HCT116 (cell line): ENCODE measurements around the gene C2orf76. TPM values are rescaled to one million over a fixed set of nuclear protein-coding genes. Genes with fewer than 3 reads are reported as not detected.

ENCODE experiments used
- ATAC-seq: fragments of 200-7000 bp; cut with Tn5 transposase; 2 replicates; pipeline ENCODE4 v1.9.1; 2020; ENCODE audit warnings: mild to moderate bottlenecking, moderate library complexity
- BruUV-seq: library from RNA; stranded (reverse); fragments of 400-500 nt; replicated peaks from 2 replicates; lab custom pipeline; 2021; lab: Mats Ljungman, UMichigan
- CTCF ChIA-PET: fragments of 300-600 bp; sonication (Branson Sonifier 250); formaldehyde crosslinking; loops from one replicate; lab custom pipeline; 2021; ENCODE audit warnings: antibody characterized with exemption; lab: Charles Lee
- POLR2A ChIA-PET: fragments of 300-600, 350-600 bp; sonication (Branson Sonifier 250); formaldehyde crosslinking; loops from one replicate; lab custom pipeline; 2021; ENCODE audit warnings: antibody characterized with exemption; lab: Charles Lee
- RAD21 ChIA-PET, 2 experiments: fragments of 300-600 bp; sonication (Branson Sonifier 250); formaldehyde crosslinking; loops; one replicate each; lab custom pipeline; 2023; ENCODE audit warnings: low total read pairs in 2 of 2; ENCODE audit not compliant: uncharacterized antibody in 2 of 2, unreplicated experiment in 2 of 2, low non-redundant PET in 1 of 2; lab: Charles Lee
- DNase-seq: peaks from one replicate; pipeline ENCODE4 v3.0.0-alpha.2; 2010; ENCODE audit warnings: low read depth, low spot score
- H2AFZ ChIP-seq: fragments of 200-600 bp; shearing (Covaris generic), sonication (generic); 2 replicates; pipeline ENCODE4 v1.6.1; 2017; ENCODE audit warnings: low read depth, mixed run types, mixed read lengths, antibody characterized with exemption, low read length; ENCODE audit not compliant: poor library complexity, severe bottlenecking
- H3K27ac ChIP-seq: 2 replicates; pipeline ENCODE4 v1.5.1; 2012; ENCODE audit warnings: low read depth, low read length
- H3K27me3 ChIP-seq: fragments of 200-600 bp; sonication (generic); 2 replicates; pipeline ENCODE4 v1.6.1; 2016; ENCODE audit warnings: mixed run types, low read length, mixed read lengths; ENCODE audit not compliant: insufficient read depth
- H3K36me3 ChIP-seq, 2 experiments: fragments of 200-500 bp in 1 of 2; fragments of 200-600 bp in 1 of 2; sonication (Bioruptor generic) in 1 of 2; sonication (generic) in 1 of 2; 2 replicates each; pipeline versions ENCODE4 v1.5.1 to v1.6.1; 2014 to 2016; ENCODE audit warnings: low read length in 2 of 2, inconsistent platforms in 1 of 2, mixed read lengths in 1 of 2, mixed run types in 1 of 2; ENCODE audit not compliant: insufficient read depth in 2 of 2, control insufficient read depth in 1 of 2
- H3K4me1 ChIP-seq, 2 experiments: fragments of 200-600 bp in 1 of 2; sonication (generic) in 1 of 2; 2 replicates each; pipeline versions ENCODE4 v1.5.1 to v1.6.1; 2012 to 2017; ENCODE audit warnings: low read length in 2 of 2, inconsistent platforms in 1 of 2, mild to moderate bottlenecking in 1 of 2, mixed read lengths in 1 of 2, mixed run types in 1 of 2, moderate library complexity in 1 of 2; ENCODE audit not compliant: insufficient read depth in 2 of 2, control insufficient read depth in 1 of 2
- H3K4me2 ChIP-seq: fragments of 200-600 bp; sonication (generic); 2 replicates; pipeline ENCODE4 v1.6.1; 2017; ENCODE audit warnings: mixed run types, low read length, mixed read lengths
- H3K4me3 ChIP-seq, 2 experiments: fragments of 200-600 bp in 1 of 2; sonication (generic) in 1 of 2; replicated peaks in 1 of 2; 2 replicates each; pipeline ENCODE4 v1.5.1; 2011 to 2016; ENCODE audit warnings: low read length in 2 of 2, control low read depth in 1 of 2, low read depth in 1 of 2, mild to moderate bottlenecking in 1 of 2, mixed read lengths in 1 of 2, mixed run types in 1 of 2
- H3K79me2 ChIP-seq: fragments of 200-600 bp; sonication (generic); 2 replicates; pipeline ENCODE4 v1.6.1; 2017; ENCODE audit warnings: mild to moderate bottlenecking, mixed run types, low read length, moderate library complexity, mixed read lengths; ENCODE audit not compliant: insufficient read depth
- H3K9ac ChIP-seq: fragments of 200-600 bp; sonication (generic); 2 replicates; pipeline ENCODE4 v1.6.1; 2016; ENCODE audit warnings: low read length, mixed read lengths
- H3K9me2 ChIP-seq: fragments of 200-600 bp; sonication (generic), shearing (Covaris generic); 2 replicates; pipeline ENCODE4 v1.6.1; 2017; ENCODE audit warnings: mixed run types, mild to moderate bottlenecking, moderate library complexity; ENCODE audit not compliant: insufficient read depth
- H3K9me3 ChIP-seq, 2 experiments: fragments of 200-500 bp in 1 of 2; fragments of 200-600 bp in 1 of 2; sonication (Bioruptor generic) in 1 of 2; sonication (generic) in 1 of 2; 2 replicates each; pipeline ENCODE4 v1.6.1; 2014 to 2017; ENCODE audit warnings: low read length in 2 of 2, mixed read lengths in 2 of 2, inconsistent platforms in 1 of 2, low read depth in 1 of 2, mild to moderate bottlenecking in 1 of 2, mixed run types in 1 of 2, moderate library complexity in 1 of 2; ENCODE audit not compliant: control insufficient read depth in 1 of 2, insufficient read depth in 1 of 2
- H4K20me1 ChIP-seq: fragments of 200-600 bp; sonication (generic), shearing (Covaris generic); 2 replicates; pipeline ENCODE4 v1.6.1; 2017; ENCODE audit warnings: mixed run types, mild to moderate bottlenecking, moderate library complexity; ENCODE audit not compliant: insufficient read depth
- CEBPB ChIP-seq: IDR thresholded peaks from 2 replicates; pipeline ENCODE4 v1.6.1; 2012; ENCODE audit warnings: low read depth
- EGR1 ChIP-seq: IDR thresholded peaks from 2 replicates; pipeline ENCODE4 v1.6.1; 2012; ENCODE audit warnings: low read depth
- EZH2 ChIP-seq: fragments of 200-600 bp; sonication (generic); IDR thresholded peaks from 2 replicates; pipeline ENCODE4 v1.6.1; 2017; ENCODE audit warnings: antibody characterized with exemption, mixed run types
- MAX ChIP-seq: IDR thresholded peaks from 2 replicates; pipeline ENCODE4 v1.6.1; 2012
- POLR2A ChIP-seq: IDR thresholded peaks from 2 replicates; pipeline ENCODE4 v1.7.0; 2011; ENCODE audit warnings: borderline replicate concordance; ENCODE audit not compliant: insufficient read depth, insufficient read length; ENCODE audit errors: extremely low read depth
- RAD21 ChIP-seq: IDR thresholded peaks from 2 replicates; pipeline ENCODE4 v1.6.1; 2012; ENCODE audit warnings: low read depth, mild to moderate bottlenecking
- REST ChIP-seq: IDR thresholded peaks from 2 replicates; pipeline ENCODE4 v1.6.1; 2012; ENCODE audit warnings: low read depth
- SIN3A ChIP-seq: IDR thresholded peaks from 2 replicates; pipeline ENCODE4 v1.6.1; 2012; ENCODE audit warnings: low read depth
- TCF7L2 ChIP-seq: IDR thresholded peaks from 2 replicates; pipeline ENCODE4 v1.7.0; 2011; ENCODE audit warnings: borderline replicate concordance, inconsistent platforms; ENCODE audit not compliant: insufficient read depth, insufficient read length; ENCODE audit errors: extremely low read depth
- YY1 ChIP-seq: IDR thresholded peaks from 2 replicates; pipeline ENCODE4 v1.6.1; 2011; ENCODE audit warnings: low read length, low read depth, moderate library complexity, mild to moderate bottlenecking; ENCODE audit not compliant: insufficient replicate concordance; ENCODE audit errors: extremely low read depth
- ZBTB33 ChIP-seq: IDR thresholded peaks from 2 replicates; pipeline ENCODE4 v1.6.1; 2011; ENCODE audit warnings: mild to moderate bottlenecking, low read length, moderate library complexity; ENCODE audit not compliant: insufficient replicate concordance; ENCODE audit errors: extremely low read depth
- ZFX ChIP-seq: fragments of 450-650 bp; IDR thresholded peaks from 2 replicates; pipeline ENCODE4 v1.6.1; 2017
- ZNF274 ChIP-seq: fragments of 200-500 bp; sonication (Bioruptor generic); IDR thresholded peaks from 2 replicates; pipeline ENCODE4 v1.6.1; 2014; ENCODE audit warnings: mild to moderate bottlenecking, low read depth, low read length, inconsistent platforms
- intact Hi-C: fragments of 100-400 bp; cut with micrococcal nuclease; formaldehyde crosslinking; loops from 2 replicates; pipeline ENCODE4 v1.10.0; 2022
- total RNA-seq: library from RNA; stranded (reverse); gene quantifications from one replicate; pipeline ENCODE4 v1.2.1, GENCODE V29; 2021; ENCODE audit not compliant: unreplicated experiment
- TF ChIP-seq, protein P1 (sequence below): IDR thresholded peaks from 2 replicates; pipeline ENCODE4 v1.6.1; 2012

The C2orf76 gene
- total RNA-seq, 1 experiment from 2014 or later, result 10.5 TPM

- Histone ChIP-seq H3K4me1 (no peaks in the 10 kb centered on the region), H3K27me3 (no peaks in the 10 kb centered on the region), H3K79me2 (no peaks in the 10 kb centered on the region), H3K27ac (no peak overlapping the region), H3K9me3 (no peaks in the 10 kb centered on the region), H3K9ac (no peak overlapping the region), H4K20me1 (no peaks in the 10 kb centered on the region), H2AFZ (no peak overlapping the region), H3K4me2 (no peak overlapping the region), H3K9me2 (no peaks in the 10 kb centered on the region), H3K4me3 (no peak overlapping the region), H3K36me3 (no peaks in the 10 kb centered on the region)
- no TSS peak for BruUV-seq
- CTCF ChIA-PET, result no interaction called here
- no peak for ATAC-seq
- no peak for DNase-seq
- POLR2A ChIA-PET, result no interaction called here
- RAD21 ChIA-PET, result no interaction called here
- no peak for TF ChIP-seq ZFX
- TF ChIP-seq MAX, result no peak
- no peak for TF ChIP-seq TCF7L2
- TF ChIP-seq YY1, result no peak
- no peak for TF ChIP-seq ZBTB33
- no peak for TF ChIP-seq CEBPB
- TF ChIP-seq SIN3A, result no peak
- no peak for TF ChIP-seq RAD21
- TF ChIP-seq EGR1, result no peak
- TF ChIP-seq, protein P1, sequence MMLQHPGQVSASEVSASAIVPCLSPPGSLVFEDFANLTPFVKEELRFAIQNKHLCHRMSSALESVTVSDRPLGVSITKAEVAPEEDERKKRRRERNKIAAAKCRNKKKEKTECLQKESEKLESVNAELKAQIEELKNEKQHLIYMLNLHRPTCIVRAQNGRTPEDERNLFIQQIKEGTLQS, result no peak
- TF ChIP-seq REST, result no peak
- TF ChIP-seq ZNF274, result no peak
- TF ChIP-seq POLR2A, result no peak
- TF ChIP-seq EZH2, result no peak
- intact Hi-C loops, result no loop called here
Observed at GRCh38 chr2:119315241-119315925, 51.3 kb downstream of the C2orf76 start.
